DMS 273 (cell line): ENCODE measurements around the gene OR51B4.
"Not testable (repeated sequence)": the region's sequence is repeated elsewhere in the genome, so short reads cannot be mapped to it uniquely, and the experiment has no call there.

Source experiments
- DNase-seq: peaks from one replicate; lab custom pipeline; 2025; ENCODE audit not compliant: unreplicated experiment; lab: John Stamatoyannopoulos, UW

The OR51B4 gene

GRCh38 chr11:5301846-5302245 is at the start of gene OR51B4:
Gene OR51B4 (minus strand): TSS chr11:5301946. CDS start chr11:5301946, 0 bp downstream.
- no peak for DNase-seq

- no peak for DNase-seq
Observed at GRCh38 chr11:5351208-5351607, 49.5 kb upstream of the OR51B4 start, which contains the start of gene OR51B6. Gene OR51B6 (plus strand): TSS chr11:5351508. CDS start chr11:5351508, 0 bp downstream.

- no peak for DNase-seq
Observed at GRCh38 chr11:5349550-5349949, 47.8 kb upstream of the OR51B4 start.

GRCh38 chr11:5348551-5349194 is 46.9 kb upstream of the OR51B4 start:
- DNase-seq = no peak

- no peak for DNase-seq
Observed at GRCh38 chr11:5345831-5346230, 44.1 kb upstream of the OR51B4 start.

GRCh38 chr11:5343474-5344335 is 42.0 kb upstream of the OR51B4 start, which contains the start of gene OR51B5:
Gene OR51B5 (minus strand): TSS chr11:5343524. CDS start chr11:5343524, 0 bp downstream.
- DNase-seq = no peak

- no peak for DNase-seq
Observed at GRCh38 chr11:5339771-5340322, 38.1 kb upstream of the OR51B4 start.

- not testable (repeated sequence) for DNase-seq
Observed at GRCh38 chr11:5337253-5337652, 35.5 kb upstream of the OR51B4 start.

- DNase-seq = no peak
Observed at GRCh38 chr11:5336331-5336730, 34.6 kb upstream of the OR51B4 start.

GRCh38 chr11:5335170-5335569 is 33.4 kb upstream of the OR51B4 start:
- no peak for DNase-seq

GRCh38 chr11:5324197-5324596 is 22.5 kb upstream of the OR51B4 start, which contains the start of gene OR51B2:
Gene OR51B2 (minus strand): TSS chr11:5324297. CDS start chr11:5324297, 0 bp downstream.
- DNase-seq = no peak

GRCh38 chr11:5317292-5317691 is 15.5 kb upstream of the OR51B4 start:
- DNase-seq = no peak

- DNase-seq = not testable (repeated sequence)
Observed at GRCh38 chr11:5313326-5314023, 11.7 kb upstream of the OR51B4 start.

- no peak for DNase-seq
Observed at GRCh38 chr11:5310423-5310822, 8.7 kb upstream of the OR51B4 start.

GRCh38 chr11:5307256-5308019 is 5.7 kb upstream of the OR51B4 start:
- DNase-seq = no peak

GRCh38 chr11:5304046-5304445 is 2.3 kb upstream of the OR51B4 start:
- no peak for DNase-seq

- no peak for DNase-seq
Observed at GRCh38 chr11:5303626-5304025, 1.9 kb upstream of the OR51B4 start.

GRCh38 chr11:5300251-5300650 is 1.5 kb downstream of the OR51B4 start:
- DNase-seq = no peak

- no peak for DNase-seq
Observed at GRCh38 chr11:5298451-5298850, 3.3 kb downstream of the OR51B4 start.

- DNase-seq = no peak
Observed at GRCh38 chr11:5297721-5298323, 3.9 kb downstream of the OR51B4 start.
